Hindlimb muscle (tissue), 1 donor: ENCODE measurements around the gene IQSEC1. TPM values are rescaled to one million over a fixed set of nuclear protein-coding genes. Genes with fewer than 3 reads are reported as not detected.
A peak's percentile ranks its signal among the peaks of the same experiment; 100 is the strongest.

Experiments used
- DNase-seq: peaks from one replicate; pipeline ENCODE4 v3.0.0-alpha.2; 2013
- polyA plus RNA-seq: library from polyadenylated mRNA; unstranded; fragments of 120-200 nt; gene quantifications from one replicate; pipeline ENCODE4 v1.2.1, GENCODE V29; 2013; ENCODE audit not compliant: insufficient read length

The IQSEC1 gene
- polyA plus RNA-seq, 1 donor: 52.9 TPM

- no peak for DNase-seq
These were observed 12.0 kb upstream of the IQSEC1 start for GRCh38 chr3:13085081-13085845.

- DNase-seq: no peak
These were observed 10.7 kb upstream of the IQSEC1 start for GRCh38 chr3:13083898-13084297.

- DNase-seq: no peak
These were observed 10.0 kb upstream of the IQSEC1 start for GRCh38 chr3:13083254-13083653.

- DNase-seq: no peak
These were observed 9.4 kb upstream of the IQSEC1 start for GRCh38 chr3:13082677-13083076.

- DNase-seq: no peak
These were observed 8.6 kb upstream of the IQSEC1 start for GRCh38 chr3:13081603-13082360.

- no peak for DNase-seq
These were observed 7.4 kb upstream of the IQSEC1 start for GRCh38 chr3:13080591-13080990.

- no peak for DNase-seq
These were observed 6.8 kb upstream of the IQSEC1 start for GRCh38 chr3:13080026-13080425.

- DNase-seq: no peak
These were observed 6.3 kb upstream of the IQSEC1 start for GRCh38 chr3:13079510-13079909.

- no peak for DNase-seq
These were observed 5.8 kb upstream of the IQSEC1 start for GRCh38 chr3:13079051-13079450.

GRCh38 chr3:13078163-13078905 is 5.1 kb upstream of the IQSEC1 start:
- DNase-seq: peak; percentile 31

GRCh38 chr3:13077431-13078162 is 4.4 kb upstream of the IQSEC1 start:
- DNase-seq: peak; percentile 34

- no peak for DNase-seq
These were observed 2.9 kb upstream of the IQSEC1 start for GRCh38 chr3:13075986-13076654.

- DNase-seq: no peak
These were observed 2.1 kb upstream of the IQSEC1 start for GRCh38 chr3:13075318-13075717.

GRCh38 chr3:13074006-13074375 is 762 bp upstream of the IQSEC1 start:
- DNase-seq: no peak

- no peak for DNase-seq
These were observed 466 bp downstream of the IQSEC1 start for GRCh38 chr3:13072600-13073325.

- DNase-seq: no peak
These were observed 1.0 kb downstream of the IQSEC1 start for GRCh38 chr3:13072239-13072599.

- no peak for DNase-seq
These were observed 1.5 kb downstream of the IQSEC1 start for GRCh38 chr3:13071695-13072094.

- DNase-seq: no peak
These were observed 2.7 kb downstream of the IQSEC1 start for GRCh38 chr3:13070391-13071070.

GRCh38 chr3:13069495-13069894 is 3.7 kb downstream of the IQSEC1 start:
- no peak for DNase-seq

GRCh38 chr3:13068269-13069010 is 4.8 kb downstream of the IQSEC1 start:
- DNase-seq: no peak
